Tongue (tissue), 2 donors: Measurements from ENCODE around the gene CD74. TPM values are rescaled to one million over a fixed set of nuclear protein-coding genes. Genes with fewer than 3 reads are reported as not detected.

ENCODE experiments used
- DNase-seq: peaks from one replicate; pipeline ENCODE4 v3.0.0-alpha.2; 2015
- total RNA-seq: library from RNA; depleted of rRNA; stranded (reverse); fragments of >200 nt; gene quantifications from one replicate; pipeline ENCODE4 v1.2.3, GENCODE V29; 2014

Gene CD74
- total RNA-seq, 1 donor from 2014 or later: 75.4 TPM

DNA sequence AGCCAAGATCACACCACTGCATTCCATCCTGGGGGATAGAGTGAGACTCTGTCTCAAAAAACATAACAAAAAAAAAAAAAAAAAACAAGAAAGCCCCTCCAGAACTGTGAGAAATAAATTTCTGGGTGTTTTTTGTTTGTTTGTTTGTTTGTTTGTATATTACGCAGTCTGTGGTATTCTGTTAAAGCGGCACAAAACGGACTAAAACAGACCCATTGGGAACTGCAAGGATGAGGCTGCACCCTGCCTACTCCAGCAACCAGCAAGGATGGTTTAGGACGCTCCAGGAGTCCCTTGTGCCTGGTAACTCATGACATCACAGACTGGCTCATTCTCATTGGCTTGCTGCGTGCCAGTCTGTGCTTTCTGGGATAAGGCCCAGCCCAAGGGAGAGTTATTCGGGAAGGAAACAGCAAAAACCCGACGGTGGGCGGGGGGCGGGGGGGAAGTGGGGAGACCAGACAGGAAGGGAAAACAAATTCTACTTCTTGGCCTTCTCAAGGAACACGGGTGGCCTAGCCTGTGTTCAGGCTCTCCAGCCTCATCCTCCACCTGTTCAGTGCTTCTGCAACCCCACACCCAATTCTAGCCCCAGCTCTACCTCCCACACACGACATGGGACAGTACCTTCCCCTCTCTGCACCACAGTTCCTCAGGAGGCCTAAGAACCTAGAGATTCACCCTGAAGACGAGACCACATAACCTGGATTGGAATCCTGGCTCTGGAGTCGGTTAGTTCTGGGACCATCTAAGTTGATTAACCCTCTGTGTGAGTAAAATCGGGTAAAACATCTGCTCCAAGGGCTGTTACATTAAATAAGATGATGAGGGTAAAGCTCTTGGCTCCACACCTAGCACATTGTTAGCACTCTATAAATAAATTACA lies 2.8 kb downstream of the CD74 start:
- DNase-seq: peak; percentile 91

DNA sequence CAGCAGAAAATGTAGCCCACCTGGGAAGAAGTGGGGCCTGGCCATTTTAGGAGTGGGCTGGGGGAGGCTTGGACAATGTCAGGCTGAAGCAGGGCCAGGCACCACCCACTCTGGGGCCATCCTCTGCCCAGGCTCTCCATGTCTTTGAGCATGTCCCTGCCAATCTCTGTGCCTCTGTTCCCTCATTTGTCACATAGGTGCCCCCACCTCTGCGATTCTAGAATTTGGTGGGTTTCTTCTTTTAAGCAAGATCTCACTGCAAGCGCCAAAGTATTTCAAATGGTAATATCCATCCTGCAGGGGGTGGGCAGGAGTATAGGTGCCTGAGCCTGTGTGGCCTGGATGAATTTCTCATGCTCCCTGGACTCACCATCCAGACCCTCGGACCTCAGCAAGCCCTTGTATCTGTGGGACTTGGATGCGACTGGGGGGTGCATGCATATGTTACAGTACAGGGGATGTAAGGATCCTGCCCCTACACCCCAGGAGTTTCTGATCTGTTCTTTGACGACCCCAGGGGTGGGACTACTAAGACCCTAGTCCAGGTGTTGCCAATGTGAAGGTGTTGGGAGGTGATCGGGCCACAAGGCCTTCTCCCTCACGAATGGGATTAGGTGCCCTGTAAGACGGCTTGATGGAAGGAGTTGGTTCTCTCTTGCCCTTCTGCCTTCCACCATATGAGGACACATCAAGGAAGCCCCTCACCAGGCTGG lies 4.3 kb downstream of the CD74 start:
- no peak for DNase-seq

DNA sequence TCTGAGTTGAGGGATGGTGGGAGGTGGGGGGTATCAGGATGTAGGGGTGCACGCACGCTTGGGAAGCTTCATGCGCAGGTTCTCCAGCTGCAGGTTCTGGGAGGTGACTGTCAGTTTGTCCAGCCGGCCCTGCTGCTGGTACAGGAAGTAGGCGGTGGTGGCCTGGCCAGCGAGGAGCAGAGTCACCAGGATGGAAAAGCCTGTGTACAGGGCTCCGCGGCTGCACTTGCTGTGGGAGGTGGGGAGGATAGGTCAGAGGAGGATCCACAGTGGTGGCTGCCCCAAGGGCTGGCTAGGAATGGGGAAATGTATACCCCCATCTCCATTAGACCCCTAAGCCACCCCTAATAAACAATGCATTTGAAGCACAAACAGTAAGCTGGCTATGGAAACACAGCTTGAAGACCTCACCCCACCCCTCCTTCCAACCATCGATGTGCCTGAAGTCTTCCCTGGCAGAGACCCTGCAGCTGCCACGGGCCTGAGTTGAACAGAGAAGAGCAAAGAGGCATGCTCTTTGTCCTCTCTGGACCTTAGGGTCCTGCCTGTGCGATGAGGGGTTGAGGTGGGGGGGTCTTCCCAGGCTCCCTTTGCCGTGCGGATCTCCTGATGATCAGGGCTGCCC lies 5.5 kb downstream of the CD74 start:
- DNase-seq: no peak

DNA sequence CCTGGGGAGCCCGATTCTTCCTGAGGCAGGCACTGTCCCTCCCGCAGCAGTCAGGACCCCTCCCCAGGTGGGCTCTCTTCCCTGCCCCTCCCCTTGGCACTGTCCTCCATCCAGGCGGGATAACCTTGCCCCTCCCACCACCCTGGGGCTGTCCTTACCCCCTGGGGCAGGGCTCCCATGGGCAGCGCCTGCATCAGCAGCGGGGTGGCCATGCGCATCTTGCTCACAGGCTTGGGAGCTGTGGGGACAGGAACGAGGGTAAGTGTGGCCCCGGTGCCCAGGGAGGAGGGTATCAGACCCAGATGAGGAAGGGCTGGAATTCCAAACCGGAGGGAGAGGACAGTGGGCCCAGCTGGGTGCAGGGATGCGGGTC lies 6.0 kb downstream of the CD74 start:
- DNase-seq: no peak

DNA sequence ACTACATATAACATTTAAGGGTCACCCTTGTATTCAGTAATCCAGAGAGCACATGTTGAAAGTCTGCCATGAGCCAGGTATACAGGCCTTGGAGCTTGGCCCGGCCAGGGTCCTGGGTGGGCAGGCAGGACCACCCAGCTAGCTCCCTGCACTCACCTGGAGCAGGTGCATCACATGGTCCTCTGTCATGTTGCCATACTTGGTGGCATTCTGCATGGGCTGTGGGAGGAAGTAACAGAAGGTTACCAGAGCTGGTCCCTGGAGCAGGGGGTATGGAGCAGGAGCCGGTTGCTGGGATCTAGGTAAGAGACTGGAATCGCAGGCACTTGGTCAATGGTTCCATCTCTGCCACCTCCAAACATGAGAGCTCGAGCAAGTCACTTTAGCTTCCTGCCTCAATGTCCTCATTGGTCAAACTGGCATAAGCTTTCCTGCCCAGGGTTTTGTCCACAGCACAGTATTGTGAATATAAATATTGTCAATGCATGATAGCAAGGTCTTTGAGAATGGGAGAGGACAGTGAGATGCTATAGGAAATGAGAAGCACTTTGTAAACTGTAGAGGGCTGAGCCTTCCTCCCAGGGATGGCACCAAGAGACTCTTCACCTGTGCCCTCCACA lies 6.5 kb downstream of the CD74 start:
- no peak for DNase-seq

DNA sequence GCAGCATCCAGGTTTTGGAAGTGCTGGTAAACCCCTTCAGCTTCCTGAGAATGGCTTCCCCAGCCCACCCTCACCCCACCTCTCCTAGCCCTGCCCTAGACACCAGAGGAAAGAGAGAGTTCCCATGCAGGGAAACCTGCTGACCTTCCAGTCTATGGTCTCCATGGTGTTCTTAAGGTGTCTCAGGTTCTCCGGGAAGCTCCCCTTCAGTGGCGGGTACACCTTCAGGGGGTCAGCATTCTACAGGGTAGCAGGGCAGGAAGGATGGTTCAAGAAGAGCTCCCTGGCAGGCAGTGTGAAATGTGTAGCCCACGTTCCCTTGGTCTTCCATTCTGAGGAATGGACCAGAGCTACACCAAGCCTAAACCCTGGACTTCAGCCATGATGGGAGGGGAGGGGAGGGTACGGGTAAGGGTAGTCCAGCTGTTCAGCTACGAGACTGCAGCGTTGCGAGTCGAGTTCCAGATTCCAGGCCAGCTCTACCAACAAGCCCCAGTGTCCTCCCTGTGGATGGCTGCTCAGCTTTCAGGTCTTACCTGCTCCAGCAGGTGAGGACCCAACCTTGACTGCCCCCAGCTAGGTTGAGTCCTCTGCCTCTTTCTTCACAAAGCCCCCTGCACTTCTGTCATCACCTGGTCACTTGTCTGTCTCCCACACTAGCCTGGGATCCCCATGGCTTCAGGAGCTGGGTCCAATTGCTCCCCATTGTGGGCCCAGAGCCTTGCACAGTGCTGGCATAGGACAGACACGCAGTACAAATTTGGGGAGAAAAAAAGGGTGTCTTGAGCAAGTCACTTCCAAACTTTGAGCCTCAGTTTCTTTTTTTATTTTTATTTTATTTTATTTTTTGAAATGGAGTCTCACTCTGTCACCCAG lies 7.5 kb downstream of the CD74 start:
- DNase-seq: no peak

DNA sequence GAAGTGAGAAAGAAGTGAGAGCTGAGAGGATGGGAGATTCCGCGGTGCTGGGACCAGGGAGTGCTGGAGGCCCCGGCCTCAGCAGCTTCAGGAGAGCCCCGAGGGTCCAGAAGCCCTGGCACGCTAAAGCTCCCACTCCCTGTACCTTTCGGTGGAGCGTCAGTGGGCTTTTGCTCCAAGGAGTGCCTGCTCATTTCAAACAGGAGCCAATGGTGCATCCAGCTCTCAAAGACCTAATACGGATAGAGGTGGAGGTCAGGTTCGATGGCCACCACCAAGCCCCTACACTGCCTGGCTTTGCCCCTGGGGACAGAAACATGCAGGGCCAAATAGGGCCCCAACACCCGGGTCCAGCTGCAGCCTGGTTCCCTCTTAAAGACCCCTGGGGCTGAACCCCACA lies 8.2 kb downstream of the CD74 start:
- no peak for DNase-seq

DNA sequence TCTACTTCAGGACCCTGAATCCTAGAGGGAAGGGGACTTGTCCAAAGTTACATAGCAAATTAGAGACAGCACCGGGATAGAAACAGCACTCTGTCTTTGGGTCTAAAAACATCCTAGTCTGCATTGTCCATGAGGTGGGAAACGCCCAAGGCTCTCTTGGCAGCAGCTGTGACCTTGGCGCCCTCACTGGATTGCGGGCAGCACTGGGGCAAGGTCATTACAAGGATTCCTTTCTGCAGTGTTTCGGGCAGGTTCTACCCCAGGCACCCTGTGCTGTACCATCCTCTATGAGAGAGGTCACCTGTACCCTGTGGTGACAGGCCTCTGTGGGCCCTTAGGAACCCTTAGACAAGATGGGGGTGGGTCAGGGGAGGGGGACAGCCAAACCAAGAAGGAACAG lies 8.6 kb downstream of the CD74 start:
- no peak for DNase-seq

DNA sequence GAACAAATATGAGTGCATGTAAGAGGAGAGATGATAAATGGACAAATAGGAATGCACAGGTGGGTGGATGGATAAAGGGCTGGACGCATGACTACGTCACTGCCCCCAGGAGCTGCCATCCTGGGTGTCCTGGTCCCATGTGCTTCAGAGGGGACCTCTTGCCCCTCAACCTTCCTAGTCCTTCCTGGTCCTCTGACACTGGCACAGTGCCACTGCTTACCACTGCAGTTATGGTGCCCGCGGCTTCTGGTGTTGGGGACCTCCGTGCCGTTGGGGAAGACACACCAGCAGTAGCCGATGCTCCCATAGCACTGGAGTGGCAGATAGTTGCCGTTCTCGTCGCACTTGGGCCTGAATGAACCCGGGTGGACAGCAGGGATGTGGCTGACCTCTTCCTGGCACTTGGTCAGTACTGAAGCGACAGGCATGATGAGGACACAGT lies 9.8 kb downstream of the CD74 start:
- no peak for DNase-seq

DNA sequence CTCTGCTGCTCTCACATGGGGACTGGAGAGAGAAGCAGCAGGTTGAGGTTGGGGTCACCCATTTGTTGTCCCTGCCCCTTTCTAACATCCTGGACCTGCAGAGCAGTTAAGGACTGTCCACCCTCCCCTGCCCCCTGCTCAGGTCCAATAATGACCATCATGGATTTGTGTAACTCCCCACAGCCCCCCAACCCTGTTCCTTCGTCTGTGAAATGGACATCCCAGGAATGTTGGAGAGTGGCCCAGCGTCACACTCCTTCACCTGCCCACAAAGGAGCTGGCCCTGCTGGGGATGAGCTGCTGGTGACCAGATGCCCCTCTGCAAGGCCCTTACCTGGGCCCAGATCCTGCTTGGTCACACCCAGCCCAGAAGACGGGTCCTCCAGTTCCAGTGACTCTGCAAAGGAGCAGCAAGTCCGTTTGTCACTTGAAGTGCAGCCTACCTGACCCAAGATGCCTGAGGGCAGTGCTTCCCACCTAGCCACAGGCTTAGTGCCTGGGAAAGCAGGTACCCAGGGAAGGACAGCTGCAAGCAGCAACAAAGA lies 10.4 kb downstream of the CD74 start:
- DNase-seq: no peak

DNA sequence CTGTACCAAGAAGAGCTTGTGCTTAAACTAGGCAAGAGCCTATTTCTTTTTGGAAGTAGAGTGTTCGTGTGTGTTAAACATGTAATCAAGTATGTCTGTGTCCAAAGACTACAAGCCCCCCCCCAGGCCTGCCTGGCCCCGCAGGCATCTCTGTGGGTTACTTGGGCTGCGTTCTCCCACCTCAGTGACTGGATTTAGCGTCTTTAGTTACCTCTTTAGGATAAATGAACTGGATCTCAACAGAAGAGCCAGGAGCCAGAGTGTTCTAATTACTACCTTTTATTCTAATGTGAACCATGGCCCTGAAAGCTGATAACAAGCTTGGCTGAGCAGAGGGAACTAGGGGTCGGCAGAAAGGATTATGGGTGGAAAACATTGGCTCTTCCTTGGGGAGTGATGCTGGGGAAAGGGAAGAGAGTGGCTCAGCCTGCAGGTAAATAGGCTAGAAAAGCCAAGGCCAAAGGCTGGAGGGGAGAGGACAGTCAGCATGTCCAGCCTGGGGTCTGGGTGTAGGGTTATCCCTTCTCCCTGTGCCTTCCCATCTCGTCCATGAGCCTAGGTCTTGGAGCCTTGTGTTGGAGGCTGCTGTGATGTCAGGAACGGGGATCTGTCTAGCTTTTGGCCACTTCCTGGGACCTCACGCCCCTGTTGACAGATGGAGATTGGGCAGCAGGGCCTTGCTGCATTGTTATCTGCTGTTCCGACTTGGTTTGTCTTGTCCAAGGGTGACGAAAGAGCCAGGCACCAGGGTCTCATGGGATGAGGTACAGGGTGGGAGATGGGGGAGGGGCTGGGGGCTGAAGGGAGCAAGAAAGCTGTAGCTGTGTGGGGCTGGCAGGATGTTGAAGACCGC lies 11.1 kb downstream of the CD74 start:
- DNase-seq: no peak

DNA sequence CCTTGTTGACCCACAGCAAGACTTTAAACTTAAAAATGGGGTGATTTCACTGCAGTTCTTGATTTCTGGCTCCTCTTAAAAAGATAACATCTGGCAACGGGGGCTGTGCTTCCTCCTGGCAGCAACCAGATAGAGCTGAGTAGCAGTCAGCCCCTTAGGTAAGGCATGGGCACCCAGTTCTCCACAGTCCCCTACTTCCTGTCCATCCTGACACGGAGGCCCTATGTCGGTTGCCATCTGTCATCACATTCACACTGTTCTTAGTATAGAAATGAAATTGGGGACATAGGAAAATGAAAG lies 11.7 kb downstream of the CD74 start:
- DNase-seq: no peak

DNA sequence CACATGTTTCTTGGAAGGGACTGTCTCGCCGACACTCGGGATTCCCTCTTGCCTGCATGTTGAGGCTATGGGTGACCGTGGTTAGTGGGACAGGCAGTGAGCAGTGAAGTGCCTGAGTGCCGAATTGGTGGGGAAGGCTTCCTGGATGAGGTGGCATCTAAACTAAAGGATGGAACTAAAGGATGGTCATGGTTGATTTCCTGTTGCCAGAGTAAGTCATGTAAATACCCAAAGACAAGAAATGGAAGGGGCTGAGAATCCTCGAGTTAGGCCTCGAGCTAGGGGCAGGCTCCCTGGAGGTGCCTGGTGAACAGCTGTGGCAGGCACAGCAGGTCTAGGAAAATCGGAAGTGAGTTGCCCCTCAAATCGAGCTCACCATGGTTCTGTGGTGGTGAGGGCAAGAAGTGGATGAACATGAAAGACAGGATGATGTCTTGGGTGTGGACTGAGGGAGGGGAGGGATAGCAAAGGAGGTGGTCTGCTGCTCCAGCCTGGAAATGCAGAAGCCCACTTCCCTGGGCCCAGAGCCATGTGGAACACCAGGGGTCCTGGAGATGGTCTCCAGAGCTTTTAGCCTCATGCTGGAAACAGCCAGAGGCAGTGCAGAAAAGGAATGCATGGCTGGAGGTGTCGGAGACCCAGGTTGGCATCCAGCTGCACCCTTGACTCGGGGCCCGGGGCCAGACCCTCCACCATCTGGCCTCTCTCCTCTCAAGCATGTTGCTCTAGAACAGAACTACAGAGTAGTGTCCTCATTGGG lies 12.2 kb downstream of the CD74 start:
- no peak for DNase-seq

DNA sequence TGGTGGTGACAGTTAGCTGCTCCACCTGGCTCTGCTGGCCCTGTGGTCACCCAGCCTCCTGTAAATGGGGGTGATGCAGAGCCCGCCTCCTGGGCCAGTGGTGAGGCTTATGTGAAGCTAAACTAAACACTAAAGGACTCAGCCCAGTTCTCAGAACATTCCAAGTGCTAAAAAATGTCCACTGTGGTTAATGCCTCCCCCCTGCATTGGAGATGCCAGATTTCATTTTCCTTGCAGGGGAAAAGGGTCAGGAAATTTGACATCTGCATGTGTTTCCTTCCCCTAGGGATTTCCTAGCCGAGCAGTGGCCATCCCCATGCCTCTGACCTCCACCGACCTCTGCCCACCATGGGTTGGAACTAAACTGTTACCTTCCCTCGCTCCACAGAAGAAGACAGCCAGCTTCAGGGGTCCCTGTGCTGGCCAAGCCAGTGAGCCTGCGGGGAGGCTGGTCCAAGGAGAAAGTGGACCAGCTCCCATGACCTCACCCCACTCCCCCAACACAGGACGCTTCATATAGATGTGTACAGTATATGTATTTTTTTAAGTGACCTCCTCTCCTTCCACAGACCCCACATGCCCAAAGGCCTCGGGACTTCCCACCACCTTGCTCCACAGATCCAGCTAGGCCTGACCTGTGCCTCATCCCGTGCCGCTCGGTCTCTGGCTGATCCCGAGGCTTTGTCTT lies 13.0 kb downstream of the CD74 start:
- no peak for DNase-seq

DNA sequence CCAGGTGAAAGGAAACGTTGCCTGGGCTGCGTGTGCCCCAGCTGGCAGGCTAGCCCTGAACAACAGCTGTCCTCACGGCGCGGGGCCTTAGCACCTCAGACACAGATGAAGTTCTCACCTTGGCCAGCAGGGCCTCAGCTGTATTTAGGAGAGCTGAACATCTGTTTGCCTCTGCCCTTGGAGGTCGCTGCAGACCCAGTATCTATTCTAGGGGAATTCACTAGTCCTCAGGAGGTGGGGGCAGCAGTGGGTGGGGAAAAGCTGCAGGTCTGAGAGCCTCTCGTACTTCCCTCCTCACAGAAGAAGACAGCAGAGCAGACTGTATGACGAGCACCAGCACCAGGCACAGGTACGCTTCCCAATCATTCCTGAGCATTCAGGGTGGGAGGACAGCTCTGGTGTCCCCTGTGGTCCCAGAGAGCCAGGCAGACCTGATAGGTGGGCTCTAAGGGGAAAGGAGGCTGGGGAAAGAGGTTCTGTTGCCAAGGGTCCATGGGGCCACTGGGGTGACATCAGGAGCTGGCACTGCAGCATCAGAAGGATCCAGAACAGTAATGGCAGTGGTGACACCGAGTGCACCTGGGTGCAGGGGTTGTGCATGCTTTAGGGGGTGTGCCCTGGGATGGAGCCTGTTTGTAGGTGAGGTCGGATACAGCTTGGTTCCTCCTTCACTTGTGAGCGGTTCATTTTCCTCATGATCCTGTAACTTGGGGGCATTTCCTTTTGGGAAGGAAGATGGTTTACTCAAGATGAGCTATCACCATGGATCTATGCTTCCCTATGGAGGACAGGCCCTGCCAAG lies 13.8 kb downstream of the CD74 start:
- DNase-seq: no peak

DNA sequence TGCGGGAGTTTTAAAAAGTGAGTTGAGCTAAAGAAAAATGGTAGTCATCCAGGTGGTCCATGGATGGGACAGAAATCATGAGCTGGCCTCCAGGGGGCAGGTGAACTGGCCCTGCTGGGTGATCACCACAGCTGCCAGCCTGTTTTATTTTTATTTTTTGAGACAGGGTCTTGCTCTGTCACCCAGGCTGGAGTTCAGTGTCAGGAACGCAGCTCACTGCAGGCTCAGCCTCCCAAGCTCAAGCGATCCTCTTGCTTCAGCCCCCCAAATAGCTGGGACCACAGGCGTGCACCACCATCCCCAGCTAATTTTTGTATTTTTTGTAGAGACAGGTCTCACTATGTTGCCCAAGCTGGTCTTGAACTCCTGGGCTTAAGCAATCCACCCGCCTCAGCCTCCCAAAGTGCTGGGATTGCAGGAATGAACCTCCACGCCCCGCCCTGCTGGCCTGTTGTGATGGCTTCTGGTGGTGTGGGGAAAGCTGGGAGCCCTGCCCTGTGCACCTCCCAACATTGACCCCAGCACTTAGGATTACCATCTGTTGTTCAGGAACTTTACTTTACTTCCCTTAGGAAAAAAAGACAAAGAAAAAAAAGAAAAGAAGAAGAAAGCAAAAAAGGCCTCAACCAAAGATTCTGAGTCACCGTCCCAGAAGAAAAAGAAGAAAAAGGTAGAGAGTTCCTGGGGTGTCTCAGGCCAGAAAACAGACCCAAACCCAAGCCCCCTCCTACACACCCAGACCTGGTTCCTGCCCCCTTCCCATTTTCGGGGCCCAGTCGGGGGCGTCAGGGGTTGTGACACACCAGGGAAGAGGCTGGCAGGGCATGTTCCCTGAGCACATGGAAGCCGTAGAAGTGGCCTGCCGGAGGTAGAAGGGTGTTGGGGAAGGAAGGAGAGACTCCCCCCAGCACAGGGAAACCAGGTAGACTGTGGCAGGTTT lies 14.7 kb downstream of the CD74 start:
- DNase-seq: no peak

DNA sequence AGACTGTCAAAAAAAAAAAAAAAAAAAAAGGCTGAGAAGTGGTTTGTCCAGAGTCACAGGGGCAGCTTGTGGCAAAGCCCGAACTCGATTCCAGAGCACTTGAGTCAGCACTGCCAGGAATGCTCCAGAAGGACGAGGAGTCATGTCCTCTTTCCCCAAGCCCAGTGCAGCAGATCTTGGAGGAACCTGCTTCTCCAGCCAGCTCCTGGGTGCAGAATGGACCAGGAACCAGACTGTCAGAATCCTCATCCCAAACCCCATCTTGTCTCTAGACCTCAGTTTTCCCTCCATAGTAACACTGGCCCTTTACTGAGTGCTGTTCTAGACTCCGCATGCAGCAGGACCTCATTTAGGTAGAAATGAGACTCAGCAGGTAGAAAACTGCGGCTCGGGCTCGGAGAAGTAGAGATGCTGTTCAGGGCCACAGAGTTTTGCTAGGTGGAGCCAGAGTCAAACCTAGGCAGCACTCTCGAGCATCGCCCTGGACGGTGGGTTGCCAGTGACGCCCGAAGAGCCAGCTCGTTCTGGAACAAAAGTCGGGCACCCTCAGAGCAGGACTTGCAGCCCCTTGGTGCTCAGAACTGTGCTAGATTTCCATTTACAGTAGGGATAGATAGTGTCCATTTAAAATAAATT lies 15.4 kb downstream of the CD74 start:
- no peak for DNase-seq
